IMR-90 (cell line): ENCODE data around the gene HOXA3.

Source experiments
- CEBPB ChIP-seq: IDR thresholded peaks from 2 replicates; pipeline ENCODE4 v1.6.1; 2012; ENCODE audit warnings: low read depth, low read length, improper control_type of control experiment
- POLR2A ChIP-seq: IDR thresholded peaks from 2 replicates; pipeline ENCODE4 v1.6.1; 2012; ENCODE audit warnings: mild to moderate bottlenecking, low read depth, low read length
- TF ChIP-seq, protein P1 (sequence below): fragments of 150-350 bp; IDR thresholded peaks from 2 replicates; pipeline ENCODE4 v1.6.1; 2017; ENCODE audit warnings: mild to moderate bottlenecking, antibody characterized with exemption, low read length, low read depth
- TF ChIP-seq, protein P2 (sequence below): conservative IDR thresholded peaks from 2 replicates; pipeline ENCODE4 v1.5.1; 2012; ENCODE audit warnings: mild to moderate bottlenecking, low read depth, low read length, improper control_type of control experiment

DNA sequence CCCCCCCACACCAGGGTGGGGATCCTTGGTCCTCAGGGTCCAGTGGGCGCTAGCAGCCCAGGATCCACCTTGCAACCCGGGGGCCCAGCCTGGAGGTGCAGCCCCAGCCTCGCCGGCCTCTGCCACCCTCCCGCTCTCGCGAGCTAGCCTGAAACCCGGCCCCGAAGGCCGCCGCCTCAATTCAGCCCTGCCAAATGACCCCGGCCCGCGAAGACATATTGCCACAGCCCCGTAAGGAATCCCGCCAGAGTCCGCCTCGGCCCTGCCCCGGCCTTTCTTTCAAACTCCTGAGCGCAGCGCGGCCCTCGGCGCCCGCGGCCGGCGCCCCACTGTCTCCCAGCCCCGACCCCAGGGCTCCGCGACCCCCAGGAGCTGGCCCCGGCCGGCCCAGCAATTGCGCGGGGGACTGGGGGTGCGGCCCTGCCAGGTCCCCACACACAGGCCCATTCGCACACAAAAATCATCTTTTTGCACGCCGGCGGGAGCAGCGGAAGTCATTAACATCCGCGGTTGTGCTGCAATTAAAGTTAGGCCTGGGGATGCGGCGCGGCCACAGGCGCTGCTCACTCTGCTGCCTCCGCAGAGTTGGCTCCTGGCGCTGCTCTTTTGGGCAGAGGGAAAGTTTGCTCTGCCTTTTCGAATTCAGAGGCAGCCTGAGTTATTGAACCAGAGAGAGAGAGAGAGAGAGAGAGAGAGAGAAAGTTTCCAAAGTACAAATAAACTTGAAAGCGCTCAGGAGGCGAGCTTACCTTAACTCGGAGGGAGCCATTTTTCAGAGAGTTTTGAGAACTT is 12.9 kb downstream of the HOXA3 start:
- TF ChIP-seq, protein P1, sequence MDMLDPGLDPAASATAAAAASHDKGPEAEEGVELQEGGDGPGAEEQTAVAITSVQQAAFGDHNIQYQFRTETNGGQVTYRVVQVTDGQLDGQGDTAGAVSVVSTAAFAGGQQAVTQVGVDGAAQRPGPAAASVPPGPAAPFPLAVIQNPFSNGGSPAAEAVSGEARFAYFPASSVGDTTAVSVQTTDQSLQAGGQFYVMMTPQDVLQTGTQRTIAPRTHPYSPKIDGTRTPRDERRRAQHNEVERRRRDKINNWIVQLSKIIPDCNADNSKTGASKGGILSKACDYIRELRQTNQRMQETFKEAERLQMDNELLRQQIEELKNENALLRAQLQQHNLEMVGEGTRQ = no peak
- TF ChIP-seq CEBPB = no peak
- TF ChIP-seq, protein P2, sequence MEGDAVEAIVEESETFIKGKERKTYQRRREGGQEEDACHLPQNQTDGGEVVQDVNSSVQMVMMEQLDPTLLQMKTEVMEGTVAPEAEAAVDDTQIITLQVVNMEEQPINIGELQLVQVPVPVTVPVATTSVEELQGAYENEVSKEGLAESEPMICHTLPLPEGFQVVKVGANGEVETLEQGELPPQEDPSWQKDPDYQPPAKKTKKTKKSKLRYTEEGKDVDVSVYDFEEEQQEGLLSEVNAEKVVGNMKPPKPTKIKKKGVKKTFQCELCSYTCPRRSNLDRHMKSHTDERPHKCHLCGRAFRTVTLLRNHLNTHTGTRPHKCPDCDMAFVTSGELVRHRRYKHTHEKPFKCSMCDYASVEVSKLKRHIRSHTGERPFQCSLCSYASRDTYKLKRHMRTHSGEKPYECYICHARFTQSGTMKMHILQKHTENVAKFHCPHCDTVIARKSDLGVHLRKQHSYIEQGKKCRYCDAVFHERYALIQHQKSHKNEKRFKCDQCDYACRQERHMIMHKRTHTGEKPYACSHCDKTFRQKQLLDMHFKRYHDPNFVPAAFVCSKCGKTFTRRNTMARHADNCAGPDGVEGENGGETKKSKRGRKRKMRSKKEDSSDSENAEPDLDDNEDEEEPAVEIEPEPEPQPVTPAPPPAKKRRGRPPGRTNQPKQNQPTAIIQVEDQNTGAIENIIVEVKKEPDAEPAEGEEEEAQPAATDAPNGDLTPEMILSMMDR = no peak
- TF ChIP-seq POLR2A = no peak; the same call in none of the 2 replicates
